ENCODE measurements around the gene LSAMP. TPM values are rescaled to one million over a fixed set of nuclear protein-coding genes. Genes with fewer than 3 reads are reported as not detected.

The LSAMP gene
- total and polyA plus RNA-seq, 2 of the 13 experiments (the other 11 are each of a cell fraction or from before 2014, with no cell fraction given): not detected

GRCh38 chr3:116386168-116386567, 59.1 kb downstream of the LSAMP start:
- H4K20me1 ChIP-seq (ENCODE audit: insufficient read depth, low read length): no peaks in the 10 kb centered on the region
- no peak for DNase-seq (ENCODE audit: low spot score)
- no peaks in the 10 kb centered on the region for H3K4me1 ChIP-seq (ENCODE audit: insufficient read depth, low read length)
- intact Hi-C loops (cut with micrococcal nuclease; ENCODE audit: unreplicated experiment) (no loop called here), in situ Hi-C loops (cut with HindIII; ENCODE audit: extremely low pct_ligation_motif_present, low pct_unique_long_range_greater_than_20kb) (no loop called here)
- WGBS (ENCODE audit: low lambda C conversion rate): 0% methylated on average over 2 of the region's 2 CpGs
- no peaks in the 10 kb centered on the region for H3K9me3 ChIP-seq (ENCODE audit: low read length)
- no peak overlapping the region for H3K4me3 ChIP-seq (replicated peaks in 1 of 3; ENCODE audit: insufficient read depth in 1 of 3, low read depth in 2 of 3, low read length in 3 of 3)
- FAIRE-seq: no peak
- no peak overlapping the region for H3K9ac ChIP-seq (ENCODE audit: insufficient read depth, low read depth, low read length)
- ChIA-PET POLR2A (no interaction called here), CTCF (ENCODE audit: low intra/inter-chr PET ratio, low total read pairs) (no interaction called here)
- H3K79me2 ChIP-seq (ENCODE audit: insufficient read depth, low read length): no peaks in the 10 kb centered on the region
- no peak overlapping the region for H3K27ac ChIP-seq (ENCODE audit: extremely low read length, insufficient read depth, low read length)
- H2AFZ ChIP-seq (ENCODE audit: low read length): no peak overlapping the region
- no TSS peak for BruUV-seq (replicated peaks)
- H3K27me3 ChIP-seq (ENCODE audit: control insufficient read depth in 1 of 2, insufficient read depth in 2 of 2, low read length in 2 of 2): no peaks in the 10 kb centered on the region
- no peak for ATAC-seq
- H3K4me2 ChIP-seq (ENCODE audit: low read depth, low read length): no peak overlapping the region
- H3K36me3 ChIP-seq (replicated peaks in 1 of 2; ENCODE audit: control insufficient read depth in 1 of 2, insufficient read depth in 2 of 2, low read length in 2 of 2): no peaks in the 10 kb centered on the region
- TF ChIP-seq DNMT3B (CRISPR knock-in tag; conservative IDR thresholded peaks at IDR 0.05): no peak
- no peak for TF ChIP-seq FOXC1 (CRISPR knock-in tag; IDR thresholded peaks at IDR 0.05; ENCODE audit: borderline replicate concordance)
- TF ChIP-seq PBX2 (CRISPR knock-in tag; IDR thresholded peaks at IDR 0.05): no peak

GRCh38 chr3:116384717-116385116, 60.6 kb downstream of the LSAMP start:
- Histone ChIP-seq H3K4me2 (ENCODE audit: low read depth, low read length) (no peak overlapping the region), H3K4me1 (ENCODE audit: insufficient read depth, low read length) (no peaks in the 10 kb centered on the region), H3K4me3 (replicated peaks in 1 of 3; ENCODE audit: insufficient read depth in 1 of 3, low read depth in 2 of 3, low read length in 3 of 3) (no peak overlapping the region), H3K27ac (ENCODE audit: extremely low read length, insufficient read depth, low read length) (no peak overlapping the region), H3K9ac (ENCODE audit: insufficient read depth, low read depth, low read length) (no peak overlapping the region), H3K79me2 (ENCODE audit: insufficient read depth, low read length) (no peaks in the 10 kb centered on the region), H3K9me3 (ENCODE audit: low read length) (no peaks in the 10 kb centered on the region), H3K36me3 (replicated peaks in 1 of 2; ENCODE audit: control insufficient read depth in 1 of 2, insufficient read depth in 2 of 2, low read length in 2 of 2) (no peaks in the 10 kb centered on the region), H3K27me3 (ENCODE audit: control insufficient read depth in 1 of 2, insufficient read depth in 2 of 2, low read length in 2 of 2) (no peaks in the 10 kb centered on the region), H2AFZ (ENCODE audit: low read length) (peak overlapping the region; percentile 27), H4K20me1 (ENCODE audit: insufficient read depth, low read length) (no peaks in the 10 kb centered on the region)
- BruUV-seq (replicated peaks): no TSS peak
- POLR2A ChIA-PET: no interaction called here
- WGBS (ENCODE audit: low lambda C conversion rate): 3% methylated on average over 2 of the region's 2 CpGs
- FAIRE-seq (no peak), ATAC-seq (no peak), DNase-seq (ENCODE audit: low spot score) (no peak)
- intact Hi-C loops (cut with micrococcal nuclease; ENCODE audit: unreplicated experiment): no loop called here
- CTCF ChIA-PET (ENCODE audit: low intra/inter-chr PET ratio, low total read pairs): no interaction called here
- in situ Hi-C loops (cut with HindIII; ENCODE audit: extremely low pct_ligation_motif_present, low pct_unique_long_range_greater_than_20kb): no loop called here
- TF ChIP-seq ZNF646 (CRISPR knock-in tag; IDR thresholded peaks at IDR 0.05): no peak
- TF ChIP-seq ATF5 (CRISPR knock-in tag; IDR thresholded peaks at IDR 0.05; ENCODE audit: low read depth): no peak
- TF ChIP-seq SP140L (CRISPR knock-in tag; IDR thresholded peaks at IDR 0.05; ENCODE audit: borderline replicate concordance): no peak
- TF ChIP-seq PHF21A (CRISPR knock-in tag; IDR thresholded peaks at IDR 0.05): no peak
- no peak for TF ChIP-seq ZNF557 (CRISPR knock-in tag; IDR thresholded peaks at IDR 0.05)

All from HepG2 (cell line).